GM19455 (cell line): Measurements from ENCODE around the gene CABP7.

Experiments used
- ATAC-seq: cut with Tn5 transposase; IDR thresholded peaks from one replicate; pipeline ENCODE4 v1.9.1; 2021; ENCODE audit not compliant: unreplicated experiment

Gene CABP7

DNA sequence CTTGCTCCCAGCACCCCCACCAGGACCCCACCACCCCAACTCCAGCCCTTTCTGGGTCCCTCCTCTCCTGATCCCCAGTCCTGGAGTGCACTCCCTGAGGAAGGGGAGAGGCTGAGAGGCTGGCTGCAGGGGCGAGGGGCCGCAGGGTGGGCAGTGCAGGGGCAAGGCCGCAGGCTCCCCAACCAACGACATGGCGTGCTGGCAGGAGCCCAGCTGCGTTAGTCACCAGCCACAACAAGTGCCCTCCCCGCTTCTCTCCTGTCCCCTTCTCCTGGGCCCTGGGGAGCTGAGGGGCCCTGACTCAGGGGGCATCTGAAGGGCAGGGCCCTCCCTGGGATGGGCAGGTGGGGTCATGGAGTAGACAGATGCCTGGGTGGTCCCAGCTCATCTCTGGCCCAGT is 2.3 kb downstream of the CABP7 start:
- ATAC-seq, result no peak

DNA sequence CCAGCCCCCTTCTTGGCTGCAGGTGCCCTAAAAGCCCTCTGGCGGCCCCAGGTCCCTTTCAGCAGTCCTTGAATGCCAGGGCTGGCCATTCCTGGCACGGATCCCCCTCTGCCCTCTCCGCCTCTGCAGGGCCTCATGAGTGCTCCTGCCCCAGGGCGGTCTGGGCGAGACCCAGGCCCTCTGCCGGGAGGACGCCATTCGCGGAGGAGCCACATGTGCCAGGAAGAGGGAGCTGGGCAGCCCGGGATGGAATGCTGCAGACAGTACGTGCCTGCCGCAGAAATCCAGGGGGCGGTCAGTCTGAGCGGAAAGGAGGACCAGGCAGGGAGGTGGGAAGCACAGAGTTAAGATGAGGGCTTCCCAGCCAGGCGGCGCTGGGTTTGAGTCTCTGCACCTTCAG is 2.8 kb downstream of the CABP7 start:
- no peak for ATAC-seq

DNA sequence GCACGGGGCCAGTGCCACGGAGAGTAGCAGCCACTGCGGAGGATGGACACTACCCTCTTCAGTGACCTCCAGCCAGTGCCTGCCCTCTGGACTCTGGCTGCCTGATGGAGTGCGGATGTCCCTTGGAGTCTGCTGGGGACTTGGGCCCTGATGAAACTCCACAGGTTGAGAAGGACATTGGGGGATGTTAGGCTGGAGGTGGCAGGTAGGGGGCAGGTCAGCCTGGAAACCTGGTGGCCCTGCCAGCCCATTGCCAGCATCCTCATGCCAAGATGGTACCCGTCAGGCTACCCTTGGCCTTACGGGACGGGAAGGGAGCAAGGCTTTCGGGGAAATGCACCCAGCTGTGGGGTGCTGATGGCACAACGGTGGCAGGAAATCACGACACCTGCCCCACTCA is 4.0 kb downstream of the CABP7 start:
- no peak for ATAC-seq

DNA sequence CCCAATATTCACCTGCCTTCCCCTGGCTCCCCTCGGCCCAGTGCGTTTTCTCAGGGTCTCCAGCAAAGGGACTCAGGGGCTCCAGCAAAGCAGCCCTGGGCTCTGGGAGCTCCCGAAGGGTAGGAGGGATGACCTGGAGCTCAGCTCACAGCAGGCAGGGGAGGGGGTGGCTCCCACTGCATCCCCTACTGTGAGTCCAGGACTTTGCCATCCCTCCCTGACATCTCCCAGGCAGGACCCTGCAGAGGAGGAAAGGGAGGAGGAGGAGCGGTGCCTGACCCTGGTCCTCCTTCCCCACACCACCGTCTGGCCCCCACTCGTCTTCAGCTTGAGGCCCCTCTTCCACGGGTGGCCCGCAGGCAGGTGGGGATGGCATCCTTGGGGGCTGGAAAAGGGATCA is 5.0 kb downstream of the CABP7 start:
- no peak for ATAC-seq

DNA sequence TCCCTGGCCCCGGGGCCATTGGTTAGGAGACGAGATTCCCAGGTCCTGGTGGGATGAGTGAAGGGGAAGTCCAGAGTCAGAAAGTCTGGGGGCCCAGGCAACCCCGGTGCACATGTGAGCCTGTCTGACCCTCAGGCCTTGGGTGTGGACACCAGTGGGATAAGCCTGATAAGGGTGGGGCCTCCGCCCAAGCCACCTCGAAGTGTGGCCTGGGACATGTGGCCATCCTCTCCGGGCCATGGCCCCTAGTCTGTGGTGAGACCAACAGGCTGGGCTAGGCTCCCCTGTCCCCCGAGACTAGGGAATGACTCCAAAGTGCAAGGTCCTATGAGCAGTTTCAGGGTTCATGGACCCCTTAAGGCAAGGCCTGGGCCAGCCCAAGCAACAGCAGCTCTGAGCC is 6.3 kb downstream of the CABP7 start:
- ATAC-seq, result no peak

DNA sequence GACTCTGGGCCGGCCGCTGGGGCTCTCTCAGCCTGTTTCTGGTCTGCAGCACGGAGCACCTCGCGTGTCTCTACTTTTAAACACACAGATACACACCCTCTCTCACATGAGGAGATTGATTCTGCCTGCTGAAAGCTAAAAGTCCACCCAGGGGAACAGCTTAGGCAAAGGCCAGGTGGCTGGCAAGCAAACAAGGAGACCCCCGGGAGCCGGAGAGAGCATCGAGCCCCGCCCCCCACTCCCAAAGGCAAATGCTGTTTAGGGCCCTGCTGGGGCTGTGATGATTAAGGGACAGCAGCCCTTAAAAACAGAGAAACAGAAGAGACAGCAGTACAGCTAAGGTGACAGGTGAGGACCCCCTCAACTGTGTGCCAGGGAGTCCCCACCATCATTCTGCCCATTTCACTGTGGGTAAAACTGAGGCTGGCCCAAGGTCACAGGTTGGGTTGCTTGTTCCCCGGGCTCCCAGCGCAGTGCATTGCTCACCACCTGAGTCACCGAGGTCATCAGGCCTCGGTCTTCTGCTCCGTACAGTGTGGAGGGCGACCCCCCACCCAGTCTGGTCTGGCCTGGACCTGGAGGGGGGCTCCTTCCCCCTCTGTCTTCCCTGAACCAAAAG is 6.8 kb downstream of the CABP7 start:
- ATAC-seq, result no peak

DNA sequence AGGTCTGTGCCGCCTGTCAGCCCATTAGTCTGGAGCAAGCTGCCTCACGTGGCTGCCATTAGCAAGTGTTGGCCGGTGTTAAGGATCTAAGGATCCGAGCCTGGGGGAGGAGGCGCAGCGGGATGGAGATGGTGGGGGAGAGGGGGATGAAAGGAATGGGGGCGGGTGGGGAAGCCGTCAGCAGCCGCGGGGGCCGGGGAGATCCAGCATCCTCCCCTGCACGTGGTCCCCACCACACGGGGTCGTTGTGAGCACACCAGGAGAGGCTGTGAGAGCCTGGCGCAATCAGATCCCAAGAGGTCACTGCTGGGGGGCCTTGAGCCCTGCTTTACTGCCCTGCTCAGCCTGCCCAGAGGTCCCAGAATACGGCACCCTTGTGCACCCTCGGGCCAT is 7.3 kb downstream of the CABP7 start:
- no peak for ATAC-seq

DNA sequence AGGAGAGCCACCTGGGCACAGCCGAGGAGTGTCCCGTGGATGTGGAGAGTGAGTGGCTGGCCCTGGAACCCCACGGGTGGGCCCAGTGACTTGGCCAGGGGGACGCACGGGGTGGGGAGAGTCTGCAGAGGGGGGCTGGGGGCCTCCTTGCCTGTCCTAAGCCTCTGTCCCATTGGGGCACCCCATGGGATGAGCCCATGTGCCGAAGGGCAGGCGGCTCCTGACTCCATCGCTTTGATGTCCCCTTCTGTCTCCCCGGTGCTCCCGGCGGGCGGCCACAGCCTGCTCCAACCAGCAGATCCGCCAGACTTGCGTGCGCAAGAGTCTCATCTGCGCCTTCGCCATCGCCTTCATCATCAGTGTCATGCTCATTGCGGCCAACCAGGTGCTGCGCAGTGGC is 9.4 kb downstream of the CABP7 start:
- no peak for ATAC-seq

DNA sequence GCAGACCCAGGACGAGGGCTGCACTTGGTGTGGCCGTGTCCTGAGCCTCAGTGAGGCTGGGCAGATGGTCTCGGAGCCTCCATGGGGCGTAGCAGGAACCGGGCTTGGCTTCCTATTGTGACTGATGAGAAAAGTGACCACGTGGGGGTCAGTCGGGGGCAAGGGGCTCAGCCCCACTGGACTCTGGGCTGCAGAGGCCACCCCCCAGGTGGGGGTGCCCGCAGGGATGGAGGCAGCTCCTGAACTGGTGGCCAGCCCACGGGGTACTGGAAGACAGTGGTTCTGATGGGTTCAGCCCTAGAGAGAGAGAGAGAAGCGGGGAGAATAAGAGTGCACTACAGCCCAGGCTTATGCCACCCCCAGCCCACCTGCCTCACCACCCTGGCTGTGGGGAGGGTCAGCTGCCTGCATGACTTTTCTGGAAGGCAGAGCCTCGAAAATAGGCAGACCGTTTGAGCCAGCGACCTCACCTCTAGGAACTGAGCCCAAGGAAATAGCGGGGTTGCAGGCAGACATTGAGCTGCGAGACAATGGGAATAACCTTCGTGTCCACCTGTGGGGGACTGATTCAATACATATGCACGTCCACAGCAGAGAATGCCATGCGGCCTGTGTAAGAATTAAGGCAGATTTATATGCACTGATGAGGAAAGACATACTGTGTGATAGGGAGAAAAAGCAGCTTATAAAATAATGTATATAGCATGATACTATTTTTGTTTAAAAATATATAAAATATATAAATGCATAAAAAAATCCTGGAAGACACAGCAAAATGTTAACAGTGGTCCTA is 11.5 kb downstream of the CABP7 start:
- ATAC-seq, result no peak

DNA sequence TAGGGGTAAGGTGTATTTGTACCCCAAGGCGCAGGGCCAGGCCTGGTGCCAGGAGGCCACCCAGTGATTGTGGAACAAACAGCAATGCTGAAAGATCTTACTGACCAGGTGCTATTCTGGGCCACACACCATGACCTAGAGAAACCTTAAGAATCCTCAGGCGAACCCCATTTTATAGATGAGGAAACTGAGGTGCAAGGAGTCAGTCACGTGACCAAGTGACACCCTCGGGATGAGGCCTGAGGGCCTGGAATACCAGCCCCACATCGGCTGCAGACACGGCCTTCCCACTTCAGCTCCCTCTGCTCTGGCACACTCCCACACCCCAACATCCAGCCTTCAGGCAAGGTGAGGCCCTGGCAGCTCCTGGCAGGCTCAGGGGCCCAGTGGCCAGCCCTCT is 13.1 kb downstream of the CABP7 start:
- no peak for ATAC-seq

DNA sequence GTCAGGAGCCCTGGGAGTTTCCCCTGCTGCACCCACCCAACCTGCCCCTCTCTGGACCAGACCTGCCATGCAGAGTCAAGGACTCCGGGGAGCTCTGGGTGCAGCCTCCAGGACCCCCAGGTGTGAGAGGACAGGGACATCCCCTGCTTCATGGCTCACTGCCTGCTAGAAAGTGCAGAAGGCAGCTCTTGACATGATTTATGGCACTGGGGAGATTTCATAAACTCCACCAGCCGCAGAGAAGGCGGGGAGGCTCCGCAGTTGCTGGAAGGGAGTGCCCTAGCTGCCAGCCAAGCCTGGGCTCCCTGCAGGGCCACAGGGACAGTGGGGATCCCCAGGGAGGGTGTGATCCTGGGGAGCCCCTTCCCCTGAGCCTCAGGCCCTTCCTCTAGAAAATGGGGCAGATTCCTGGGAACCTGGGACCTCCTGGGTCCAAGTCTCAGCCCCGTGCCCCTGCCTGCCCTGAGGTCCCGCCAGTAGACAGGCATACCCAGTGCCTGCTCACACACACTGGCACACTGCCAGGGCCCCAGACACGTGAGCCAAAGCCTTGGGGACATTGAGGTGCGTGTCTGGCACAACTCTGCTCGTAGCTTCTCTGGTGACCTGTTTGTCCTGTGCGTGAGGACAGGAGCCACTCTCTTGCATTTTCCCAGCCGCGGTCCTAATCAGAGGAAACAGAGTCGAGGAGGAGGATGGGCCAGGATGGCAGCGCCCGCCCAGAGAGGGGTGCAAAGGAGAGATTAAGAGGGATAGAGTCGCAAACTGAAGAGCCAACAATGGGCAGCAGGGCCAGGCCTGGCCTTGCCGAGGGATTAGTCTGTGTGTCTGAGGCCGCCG is 13.8 kb downstream of the CABP7 start:
- no peak for ATAC-seq

DNA sequence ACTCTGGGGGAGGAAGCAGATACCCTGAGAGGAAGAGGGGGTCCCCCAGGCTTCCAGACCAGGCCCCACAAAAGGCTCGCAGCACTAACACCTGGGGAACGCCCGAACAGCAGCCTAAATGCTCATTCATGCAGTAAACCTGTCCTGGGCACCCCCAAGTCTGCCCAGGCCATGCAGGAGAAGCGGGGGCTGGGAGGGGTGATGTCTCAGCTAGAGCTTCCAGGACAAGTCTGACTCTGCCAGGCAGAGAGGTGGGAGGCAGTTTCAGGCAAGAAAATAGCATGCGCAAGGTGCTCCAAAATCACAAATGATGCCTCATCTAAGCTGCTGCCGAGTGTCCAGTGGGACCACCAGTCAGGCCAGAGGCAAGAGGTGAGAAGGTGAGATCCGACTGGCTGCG is 14.6 kb downstream of the CABP7 start:
- no peak for ATAC-seq

DNA sequence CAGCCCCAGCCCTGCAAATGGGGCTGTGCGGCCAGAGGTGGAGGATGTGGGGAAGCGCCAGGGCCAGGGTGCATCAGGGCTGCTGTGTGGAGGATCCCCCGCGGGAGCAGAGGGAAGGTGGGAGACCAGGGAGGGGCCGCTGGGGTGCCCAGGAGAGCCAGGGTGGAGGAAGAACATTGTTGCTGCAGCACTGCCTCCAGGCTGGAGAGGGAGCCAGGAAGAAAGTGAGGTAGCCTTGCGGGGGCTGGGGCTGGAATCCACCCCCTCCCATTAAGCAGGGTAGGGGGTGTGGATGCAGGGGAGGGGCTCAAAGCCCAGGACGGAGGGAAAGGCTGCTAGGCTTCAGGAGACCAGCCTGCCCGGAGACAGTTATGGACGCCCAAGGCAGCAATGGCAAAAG is 15.0 kb downstream of the CABP7 start:
- ATAC-seq, result no peak

DNA sequence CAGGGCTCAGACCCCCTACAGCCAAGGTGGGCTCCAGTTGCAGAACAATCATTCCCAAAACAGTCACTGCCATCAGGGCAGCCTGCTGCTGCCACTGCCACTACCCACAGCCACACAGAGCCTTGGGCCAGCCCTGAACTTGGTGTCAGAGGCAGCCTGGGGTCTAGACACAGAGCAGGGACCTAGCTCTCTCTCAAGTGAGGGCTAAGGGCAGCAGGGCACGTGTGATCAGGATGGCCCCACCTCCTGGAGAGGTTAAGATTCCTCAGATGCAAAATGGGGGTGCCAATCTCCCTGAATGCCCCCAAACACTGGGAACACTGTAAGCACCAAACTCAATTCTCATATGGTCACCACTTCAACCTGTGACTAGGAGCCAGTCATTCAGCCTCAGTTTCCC is 15.6 kb downstream of the CABP7 start:
- ATAC-seq, result no peak

DNA sequence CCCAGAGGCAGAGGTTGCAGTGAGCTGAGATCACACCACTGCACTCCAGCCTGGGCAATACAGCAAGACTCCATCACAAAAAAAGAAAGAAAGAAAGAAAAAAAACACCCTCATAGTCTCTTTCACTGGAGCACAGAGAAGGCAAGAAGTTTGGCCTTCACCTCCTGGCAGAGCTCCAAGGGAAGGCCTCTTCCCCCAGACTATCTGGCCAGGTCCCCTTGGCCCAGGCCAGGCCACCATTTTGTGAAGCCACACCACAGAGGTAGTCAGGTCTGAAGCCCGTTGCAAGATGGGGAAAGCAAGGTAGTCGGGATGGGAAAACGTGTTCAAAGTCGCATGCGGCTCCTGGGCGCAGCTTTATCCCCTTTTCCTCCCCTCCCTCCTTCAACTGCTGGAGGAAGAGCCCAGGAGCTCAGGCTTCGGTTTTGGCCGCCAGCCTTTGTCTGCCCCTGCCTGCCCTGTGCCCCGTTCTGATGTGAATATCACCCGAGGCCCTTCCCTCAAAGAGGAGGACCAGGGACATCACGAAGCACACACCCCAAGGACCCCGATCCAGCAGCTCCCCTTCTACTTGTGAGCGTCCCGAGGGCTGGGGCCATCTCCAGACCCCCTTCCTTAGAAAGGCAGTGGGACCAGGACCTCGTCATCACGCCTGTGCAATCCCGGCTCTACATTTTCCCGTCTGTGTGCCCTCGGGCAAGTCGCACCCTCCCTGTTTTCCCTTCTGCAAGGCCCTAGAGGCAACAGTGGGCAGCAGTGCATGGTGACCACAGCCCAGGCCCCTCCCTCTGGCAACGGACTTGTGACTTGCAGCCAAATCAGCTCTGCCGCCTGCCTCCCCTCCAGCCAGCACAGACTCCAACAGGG is 17.7 kb downstream of the CABP7 start:
- no peak for ATAC-seq

DNA sequence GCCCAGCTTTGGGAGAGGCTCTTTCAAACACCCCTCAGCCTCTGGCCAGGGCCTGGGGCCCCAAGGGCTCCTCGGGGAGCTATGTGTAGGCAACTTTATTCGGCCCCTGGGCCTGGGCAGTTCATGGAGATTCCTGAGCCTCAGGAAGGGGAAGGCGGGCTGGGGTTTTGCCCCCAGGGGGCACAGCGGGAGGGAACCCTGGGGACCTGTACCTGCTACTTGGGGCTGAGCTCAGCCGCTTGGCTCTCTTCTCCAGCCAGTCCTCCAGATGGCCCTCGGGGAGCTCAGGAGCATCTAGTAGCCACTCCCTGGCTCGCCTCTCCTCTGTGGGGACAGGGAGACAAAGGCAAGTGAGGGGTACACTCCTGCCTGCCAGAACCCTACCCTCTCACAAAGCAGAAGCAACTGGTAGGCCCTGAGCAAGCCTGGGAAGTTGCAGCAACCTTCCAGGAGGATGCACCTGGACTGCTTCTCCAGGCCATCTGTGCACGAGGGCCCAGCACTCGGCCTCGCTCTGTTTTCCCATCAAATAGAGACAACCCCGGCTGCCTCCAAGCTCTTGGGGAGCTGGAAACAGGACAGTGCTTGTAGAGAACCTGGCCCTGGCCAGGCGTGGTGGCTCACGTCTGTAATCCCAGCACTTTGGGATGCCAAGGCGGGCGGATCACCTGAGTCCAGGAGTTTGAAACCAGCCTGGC is 18.5 kb downstream of the CABP7 start:
- ATAC-seq, result no peak

DNA sequence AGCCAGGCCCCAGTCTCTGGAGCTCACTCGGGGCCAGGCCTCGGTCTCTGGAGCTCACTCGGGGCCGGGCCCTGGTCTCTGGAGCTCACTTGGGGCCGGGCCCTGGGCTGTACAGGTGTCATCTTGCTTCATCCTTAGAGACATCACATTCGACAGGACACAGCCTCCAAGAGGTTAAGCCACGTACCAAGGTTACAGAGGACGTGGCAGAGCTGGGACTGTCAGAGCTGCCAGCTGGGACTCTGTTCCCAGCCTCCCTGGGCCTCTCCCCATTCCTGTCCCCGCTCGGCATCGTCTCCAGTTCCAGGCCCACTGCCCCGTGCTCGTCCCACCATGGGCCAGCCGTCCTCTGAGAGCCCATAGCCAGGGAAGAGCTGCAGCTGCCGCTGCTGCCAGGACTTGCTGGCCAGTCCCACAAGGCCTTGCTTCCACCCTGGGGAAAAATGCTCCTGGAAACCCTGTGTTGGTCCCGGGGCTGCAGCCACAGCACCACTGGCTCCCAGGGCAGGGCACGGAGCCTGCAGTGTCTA is 19.6 kb downstream of the CABP7 start:
- no peak for ATAC-seq

DNA sequence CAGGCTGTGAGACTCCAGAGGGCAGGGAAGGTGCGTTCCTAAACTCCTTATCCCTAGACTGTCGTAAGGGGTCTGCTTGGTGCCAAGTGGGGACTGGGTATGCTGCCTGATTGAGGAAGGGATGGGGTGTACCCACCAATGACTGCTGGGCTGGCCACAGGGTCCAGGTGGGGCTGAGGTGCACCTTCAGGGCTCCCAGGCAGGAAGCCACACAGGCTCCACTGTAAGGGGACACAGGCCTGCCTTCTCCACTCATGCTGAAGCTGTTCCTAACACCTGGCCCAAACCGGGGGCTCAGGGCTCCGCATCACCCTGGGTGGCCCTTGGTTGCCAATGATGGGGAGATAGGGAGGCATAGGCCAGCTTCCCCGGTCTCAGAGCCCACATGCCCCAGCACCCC is 20.4 kb downstream of the CABP7 start:
- no peak for ATAC-seq

DNA sequence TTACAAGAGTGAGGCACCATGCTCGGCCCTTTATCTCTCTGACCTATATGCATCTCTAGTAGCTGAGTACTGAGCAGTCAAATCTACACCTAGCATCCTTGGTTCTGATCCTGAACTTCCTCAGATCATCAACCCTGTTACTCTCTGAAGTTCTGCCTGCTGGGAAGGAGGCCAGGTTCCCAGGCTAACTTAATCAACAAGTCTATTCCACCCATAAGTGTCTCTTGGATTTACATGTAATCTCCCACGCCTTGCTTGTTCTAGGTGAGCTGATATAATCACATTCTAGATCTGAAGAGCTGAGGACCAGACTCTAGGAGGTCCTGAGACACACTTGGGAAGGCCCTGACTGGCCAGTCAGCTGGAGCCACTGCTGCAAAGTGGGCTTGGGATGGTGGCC is 22.1 kb downstream of the CABP7 start:
- no peak for ATAC-seq

DNA sequence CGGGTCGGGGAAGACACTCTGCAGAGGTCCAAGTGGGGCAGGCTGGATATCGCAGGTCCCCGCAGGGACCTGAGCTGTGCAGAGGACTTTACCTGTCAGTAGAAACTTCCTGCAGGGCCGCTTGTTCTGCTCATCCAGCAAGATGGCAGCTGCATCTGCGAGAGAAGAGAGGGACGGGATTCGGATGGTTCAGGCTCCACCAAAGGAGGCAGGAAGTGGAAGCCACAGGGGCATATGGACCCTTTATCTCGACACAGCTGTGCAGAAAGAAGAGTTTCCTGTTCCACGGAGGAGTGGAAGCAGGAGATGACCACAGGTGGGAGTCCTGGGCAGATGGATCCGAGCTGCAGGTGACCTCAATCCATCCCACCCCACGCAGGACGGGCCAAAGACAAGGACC is 22.5 kb downstream of the CABP7 start:
- ATAC-seq, result no peak
